ENCODE results near the gene AKR7A2.
"Not testable (repeated sequence)": the region's sequence is repeated elsewhere in the genome, so short reads cannot be mapped to it uniquely, and the experiment has no call there.

AKR7A2 gene

DNA sequence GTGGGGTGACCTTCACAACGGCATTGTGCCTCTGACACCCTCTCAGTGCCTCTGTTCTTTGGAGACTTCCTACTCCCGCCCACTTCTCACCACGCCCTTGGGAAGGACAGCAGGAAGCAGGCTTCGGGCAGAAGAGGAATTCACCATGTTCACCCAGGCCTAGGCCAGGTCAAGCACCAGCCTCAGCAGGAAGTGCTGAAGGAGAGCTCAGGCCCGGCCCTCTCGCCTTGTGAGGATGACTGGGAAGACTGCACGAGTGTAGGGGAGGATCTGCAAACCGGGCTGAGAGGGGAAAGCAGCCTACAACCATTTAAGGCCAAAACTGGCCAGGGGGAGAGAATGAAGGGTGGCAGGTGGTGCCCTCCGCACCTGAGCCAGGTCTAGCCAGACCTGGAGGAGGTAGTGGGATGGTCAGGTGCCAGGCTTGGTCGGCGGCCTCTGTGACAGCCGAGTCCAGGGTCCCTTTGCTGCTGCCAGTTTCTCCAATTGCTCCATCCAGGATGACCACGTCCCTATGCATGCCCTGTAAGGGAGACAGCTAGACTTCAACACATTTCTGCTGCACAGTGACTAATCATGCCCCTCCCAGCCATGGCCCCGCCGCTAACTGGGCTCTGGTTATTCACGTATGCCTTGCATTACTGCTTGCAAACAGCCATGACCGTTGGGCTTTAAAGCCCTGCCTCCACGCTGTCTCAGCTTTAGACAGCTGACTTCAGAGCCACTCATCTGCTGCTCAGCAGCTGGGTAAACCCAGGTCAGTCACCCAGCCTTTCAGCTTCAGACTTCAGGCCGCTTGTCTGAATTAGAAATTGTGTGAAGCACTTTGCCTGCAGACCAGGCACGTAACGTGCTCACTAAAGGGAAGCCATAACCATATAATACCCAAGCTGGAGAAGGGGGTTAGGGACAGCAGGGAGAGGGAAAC lies 51.5 kb downstream of the AKR7A2 start:
- DNase-seq (ENCODE audit: low spot score), result no peak

DNA sequence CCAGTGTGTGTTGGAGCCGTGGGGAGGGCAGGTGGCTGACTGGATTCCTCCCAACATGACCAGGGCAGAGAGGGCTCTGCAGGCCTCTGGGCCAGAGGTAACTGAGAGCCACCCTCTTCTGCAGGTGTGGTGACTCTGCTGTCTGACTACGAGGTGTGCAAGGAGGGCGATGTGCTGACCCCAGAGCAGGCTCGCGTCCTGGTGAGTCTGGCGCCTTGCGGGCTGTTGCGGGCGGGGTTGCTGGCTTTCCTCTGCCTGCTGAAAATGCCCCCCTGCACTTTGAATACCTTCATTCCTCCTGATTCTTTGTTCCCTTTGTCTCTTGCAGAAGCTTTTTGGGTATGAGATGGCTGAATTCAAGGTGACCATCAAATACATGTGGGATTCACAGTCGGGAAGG lies 53.6 kb downstream of the AKR7A2 start:
- DNase-seq (ENCODE audit: low spot score), result no peak

DNA sequence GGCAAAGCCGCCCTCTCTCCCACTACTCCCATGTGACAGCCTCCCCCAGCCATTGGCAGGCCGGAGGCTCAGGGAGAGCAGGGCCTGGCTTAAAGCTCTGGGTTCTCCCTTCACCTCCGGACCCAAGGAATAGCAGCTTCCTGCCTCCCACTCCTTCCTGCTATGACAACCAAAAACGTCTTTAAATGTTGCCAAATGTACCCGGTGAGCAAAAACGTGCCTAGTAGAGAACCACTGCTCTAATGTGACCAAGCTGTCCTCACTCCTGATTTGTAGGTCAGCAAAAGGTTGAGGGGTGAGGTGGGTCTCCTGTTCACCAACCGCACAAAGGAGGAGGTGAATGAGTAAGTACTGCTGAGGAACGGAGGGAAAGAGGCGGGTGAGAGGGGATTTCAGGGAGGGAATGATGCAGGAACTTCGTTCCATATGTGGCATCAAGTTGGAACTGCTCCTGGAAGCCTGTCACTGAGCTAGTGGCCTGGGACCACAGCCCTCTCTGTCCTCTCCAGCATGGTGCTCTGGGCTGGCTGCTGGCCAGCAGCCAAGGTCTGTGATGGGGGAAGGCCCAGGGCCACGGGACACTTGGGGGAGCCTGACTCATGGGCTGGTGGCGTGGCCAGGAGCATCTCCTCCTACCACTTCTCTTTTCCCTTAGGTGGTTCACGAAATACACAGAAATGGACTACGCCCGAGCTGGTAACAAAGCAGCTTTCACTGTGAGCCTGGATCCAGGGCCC lies 54.6 kb downstream of the AKR7A2 start:
- DNase-seq (ENCODE audit: low spot score), result no peak

- DNase-seq (ENCODE audit: low spot score), result not testable (repeated sequence)
Observed at GRCh38 chr1:19256301-19256700, 55.6 kb downstream of the AKR7A2 start.

- DNase-seq (ENCODE audit: low spot score), result no peak
Observed at GRCh38 chr1:19255288-19255687, 56.7 kb downstream of the AKR7A2 start.

DNA sequence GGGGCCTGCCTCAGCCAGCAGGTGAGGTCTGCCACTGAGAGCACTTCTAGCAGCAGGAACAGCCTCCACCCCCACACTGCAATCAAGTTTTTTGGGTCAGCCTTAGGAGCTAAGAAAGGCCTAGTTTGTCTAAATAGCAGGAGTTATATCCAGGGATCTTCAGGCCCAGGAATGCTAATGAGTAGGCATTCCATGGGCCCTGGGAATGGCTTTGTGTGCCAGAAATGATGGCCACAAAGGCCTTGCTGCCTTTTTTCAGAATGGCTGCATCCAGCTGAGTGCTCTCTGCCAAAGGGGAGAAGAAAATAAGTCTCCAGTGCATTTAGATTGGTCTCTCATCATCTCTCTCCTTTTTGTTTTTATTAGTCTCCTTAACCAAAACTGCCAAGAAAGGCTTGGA lies 57.5 kb downstream of the AKR7A2 start:
- DNase-seq (ENCODE audit: low spot score), result no peak
